Measurements from ENCODE around the gene UNC5B. TPM values are rescaled to one million over a fixed set of nuclear protein-coding genes. Genes with fewer than 3 reads are reported as not detected.

The UNC5B gene
- total RNA-seq, 1 donor from 2014 or later = 22.2 TPM

DNA sequence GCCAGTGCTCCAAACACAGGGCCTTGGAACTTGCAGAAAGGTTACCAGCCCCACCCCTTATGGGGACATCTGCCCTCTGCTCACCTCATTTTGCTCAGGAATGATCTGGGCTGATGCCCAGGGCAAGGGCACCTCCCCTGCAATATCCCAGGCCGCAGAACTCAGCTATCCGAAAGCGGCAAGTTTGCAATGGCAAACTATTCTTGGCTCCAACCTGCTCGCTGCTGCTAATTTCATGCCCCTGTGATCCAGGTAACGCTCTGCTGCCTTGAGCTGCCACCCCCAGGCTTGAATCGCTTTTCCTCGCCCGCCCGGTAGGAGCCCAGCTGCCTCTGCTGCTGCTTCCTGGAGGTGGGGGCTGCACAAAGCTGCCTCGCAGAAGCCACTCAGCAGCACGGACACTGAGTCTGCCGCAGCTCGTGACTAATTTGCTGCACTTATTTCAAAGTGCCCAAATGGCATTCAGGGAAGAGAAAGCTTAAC, 124.9 kb downstream of the UNC5B start:
- DNase-seq (no peak), ATAC-seq (no peak)
- intact Hi-C loops (cut with DNase I) = no loop called here
- TF ChIP-seq, protein P1, sequence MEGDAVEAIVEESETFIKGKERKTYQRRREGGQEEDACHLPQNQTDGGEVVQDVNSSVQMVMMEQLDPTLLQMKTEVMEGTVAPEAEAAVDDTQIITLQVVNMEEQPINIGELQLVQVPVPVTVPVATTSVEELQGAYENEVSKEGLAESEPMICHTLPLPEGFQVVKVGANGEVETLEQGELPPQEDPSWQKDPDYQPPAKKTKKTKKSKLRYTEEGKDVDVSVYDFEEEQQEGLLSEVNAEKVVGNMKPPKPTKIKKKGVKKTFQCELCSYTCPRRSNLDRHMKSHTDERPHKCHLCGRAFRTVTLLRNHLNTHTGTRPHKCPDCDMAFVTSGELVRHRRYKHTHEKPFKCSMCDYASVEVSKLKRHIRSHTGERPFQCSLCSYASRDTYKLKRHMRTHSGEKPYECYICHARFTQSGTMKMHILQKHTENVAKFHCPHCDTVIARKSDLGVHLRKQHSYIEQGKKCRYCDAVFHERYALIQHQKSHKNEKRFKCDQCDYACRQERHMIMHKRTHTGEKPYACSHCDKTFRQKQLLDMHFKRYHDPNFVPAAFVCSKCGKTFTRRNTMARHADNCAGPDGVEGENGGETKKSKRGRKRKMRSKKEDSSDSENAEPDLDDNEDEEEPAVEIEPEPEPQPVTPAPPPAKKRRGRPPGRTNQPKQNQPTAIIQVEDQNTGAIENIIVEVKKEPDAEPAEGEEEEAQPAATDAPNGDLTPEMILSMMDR (IDR thresholded peaks at IDR 0.05) = no peak
- no peak overlapping the region for H3K4me3 ChIP-seq
- no peaks in the 10 kb centered on the region for H3K27me3 ChIP-seq (ENCODE audit: low read depth)
- no peak overlapping the region for H3K27ac ChIP-seq
- H3K9me3 ChIP-seq = no peaks in the 10 kb centered on the region
- peaks cover 21% of the 10 kb centered on the region for H3K4me1 ChIP-seq
- peaks cover 26% of the 10 kb centered on the region for H3K36me3 ChIP-seq

DNA sequence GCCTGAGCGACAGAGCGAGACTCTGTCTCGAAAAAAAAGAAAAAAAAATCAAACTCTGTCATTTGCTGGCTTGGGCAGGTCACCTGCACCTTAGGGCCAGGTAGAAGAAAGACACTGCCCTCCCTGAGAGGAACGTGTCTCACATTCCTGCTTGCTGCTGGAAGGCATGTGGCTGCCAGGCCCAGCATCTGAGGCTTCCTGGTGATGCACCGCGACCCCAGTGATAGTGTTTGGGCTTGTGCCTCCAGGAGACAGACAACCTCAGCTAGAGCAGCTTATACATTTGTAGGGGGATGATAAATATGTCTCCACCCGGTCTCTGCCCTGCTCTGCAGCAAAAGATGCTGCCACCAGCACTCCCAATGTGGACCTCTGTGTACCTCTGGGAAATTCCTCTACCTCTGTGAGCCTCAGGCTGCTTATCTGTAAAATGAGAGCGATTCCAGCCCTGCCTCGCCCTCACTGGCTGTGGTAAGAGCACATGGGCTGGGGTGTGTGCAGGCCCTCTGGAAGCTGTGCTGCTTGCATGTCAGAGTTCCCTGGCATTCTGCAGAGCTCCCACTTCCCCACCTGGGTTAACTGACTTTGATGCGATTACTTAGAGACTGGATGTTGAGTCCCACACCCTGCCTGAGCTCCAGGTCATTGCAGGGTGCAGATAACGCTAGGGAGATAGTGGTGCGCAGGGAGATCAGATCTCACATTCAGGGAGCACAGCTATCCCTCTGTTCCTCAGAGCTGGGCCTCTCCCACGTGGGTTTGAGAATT, 126.5 kb downstream of the UNC5B start:
- H3K4me3 ChIP-seq = no peak overlapping the region
- H3K4me1 ChIP-seq = peaks cover 22% of the 10 kb centered on the region
- no peak overlapping the region for H3K27ac ChIP-seq
- no peaks in the 10 kb centered on the region for H3K27me3 ChIP-seq (ENCODE audit: low read depth)
- intact Hi-C loops (cut with DNase I) = no loop called here
- no peaks in the 10 kb centered on the region for H3K9me3 ChIP-seq
- DNase-seq (no peak), ATAC-seq (no peak)
- TF ChIP-seq, protein P1 (IDR thresholded peaks at IDR 0.05) = no peak
- H3K36me3 ChIP-seq = peaks cover 26% of the 10 kb centered on the region

DNA sequence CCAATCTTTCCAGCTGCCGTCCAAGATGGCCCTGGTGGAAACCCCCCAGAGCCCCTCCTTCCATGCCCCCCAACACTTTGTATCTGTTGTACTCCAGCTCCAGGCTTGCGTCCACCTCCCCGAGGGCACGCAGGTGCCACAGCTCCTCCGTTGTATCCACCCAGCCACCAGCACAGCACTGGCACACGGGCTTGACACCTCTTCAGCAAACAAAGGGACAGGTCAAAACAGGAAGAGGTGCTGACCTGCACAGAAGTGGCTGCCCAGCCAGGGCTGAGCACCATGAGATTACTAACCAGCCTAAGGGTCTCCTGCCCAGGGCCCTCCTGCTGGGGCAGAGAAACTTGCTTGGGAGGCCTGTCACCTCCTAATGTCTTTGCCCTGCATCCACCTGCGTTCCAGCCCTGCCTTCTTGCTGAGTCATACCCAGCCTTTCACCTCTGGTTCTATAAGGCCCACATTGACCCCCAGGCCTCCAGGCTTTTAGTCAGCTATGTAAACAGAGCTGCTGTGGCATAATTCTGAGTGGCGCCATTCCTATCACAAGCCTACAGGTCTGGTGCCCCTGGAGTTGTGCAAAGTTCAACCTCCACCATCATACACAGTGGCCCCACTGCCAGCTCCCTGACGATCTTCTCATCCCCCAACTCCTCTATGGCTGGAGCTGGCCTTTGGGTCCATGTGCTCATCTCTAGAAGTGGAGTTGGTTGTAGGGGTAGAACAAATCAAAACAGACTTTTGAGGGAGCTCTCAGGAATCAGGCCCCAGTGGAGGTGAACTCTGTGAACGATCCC, 127.6 kb downstream of the UNC5B start:
- no peaks in the 10 kb centered on the region for H3K27me3 ChIP-seq (ENCODE audit: low read depth)
- intact Hi-C loops (cut with DNase I) = no loop called here
- H3K9me3 ChIP-seq = no peaks in the 10 kb centered on the region
- DNase-seq (no peak), ATAC-seq (no peak)
- TF ChIP-seq, protein P1 (IDR thresholded peaks at IDR 0.05) = no peak
- H3K27ac ChIP-seq = no peak overlapping the region
- peaks cover 24% of the 10 kb centered on the region for H3K4me1 ChIP-seq
- H3K36me3 ChIP-seq = peaks cover 26% of the 10 kb centered on the region
- H3K4me3 ChIP-seq = no peak overlapping the region

DNA sequence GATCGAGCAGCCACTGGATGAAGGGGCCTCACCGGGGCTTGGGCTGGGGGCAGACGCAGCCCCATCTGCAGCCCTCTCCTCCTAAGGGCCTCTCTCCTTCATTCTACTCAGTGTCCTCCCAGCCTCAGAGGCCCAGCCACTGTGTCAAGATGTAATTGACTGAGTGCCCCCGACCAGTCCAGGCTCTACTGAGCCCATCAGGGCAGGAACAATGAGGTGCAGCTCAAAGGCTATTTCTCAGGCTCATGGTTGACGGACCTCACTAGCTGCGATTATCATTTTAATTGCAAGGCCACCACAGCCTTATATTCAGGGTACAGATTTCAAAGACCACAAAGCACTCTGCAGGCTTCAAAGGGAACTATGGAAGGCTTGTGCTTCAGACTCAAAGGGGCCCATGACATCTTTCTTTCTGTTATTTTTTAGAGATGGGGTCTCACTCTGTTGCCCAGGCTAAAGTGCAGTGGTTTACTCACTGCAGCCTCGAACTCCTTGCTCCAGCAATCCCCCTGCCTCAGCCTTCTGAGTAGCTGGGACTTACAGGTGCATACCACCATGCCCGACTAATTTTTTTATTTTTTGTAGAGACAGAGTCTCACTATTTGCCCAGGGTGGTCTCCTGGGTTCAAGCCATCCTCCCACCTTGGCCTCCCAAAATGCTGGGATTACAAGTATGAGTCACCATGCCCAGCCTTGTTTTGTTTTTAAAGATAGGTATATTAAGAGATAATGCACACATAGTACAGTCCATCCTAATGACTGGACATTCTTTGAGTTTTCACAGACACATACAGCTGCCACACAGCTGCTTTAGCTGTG, 130.4 kb downstream of the UNC5B start:
- H3K4me3 ChIP-seq = no peak overlapping the region
- no peaks in the 10 kb centered on the region for H3K27me3 ChIP-seq (ENCODE audit: low read depth)
- no peak for ATAC-seq
- H3K4me1 ChIP-seq = peaks cover 29% of the 10 kb centered on the region
- no peak for DNase-seq
- TF ChIP-seq, protein P1 (IDR thresholded peaks at IDR 0.05) = no peak
- H3K27ac ChIP-seq = no peak overlapping the region
- peaks cover 26% of the 10 kb centered on the region for H3K36me3 ChIP-seq
- H3K9me3 ChIP-seq = no peaks in the 10 kb centered on the region
- intact Hi-C loops (cut with DNase I) = no loop called here

DNA sequence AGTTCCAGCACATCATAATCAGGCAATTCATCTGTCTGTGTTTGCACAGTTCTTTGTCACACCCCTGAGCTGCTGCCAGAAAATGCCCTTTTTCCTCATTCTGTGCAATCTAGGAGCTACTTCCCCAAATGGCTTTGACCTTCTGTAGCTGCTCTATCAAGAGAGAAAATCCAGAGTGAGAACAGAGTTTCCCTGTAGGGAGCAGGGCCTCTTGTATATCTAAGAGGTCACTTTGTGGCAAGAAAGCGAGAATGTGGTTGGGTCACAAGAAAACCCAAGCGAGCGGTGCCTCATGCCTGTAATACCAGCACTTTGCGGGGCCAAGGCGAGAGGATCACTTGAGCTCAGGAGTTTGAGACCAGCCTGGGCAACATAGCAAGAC, 131.0 kb downstream of the UNC5B start:
- H3K9me3 ChIP-seq = no peaks in the 10 kb centered on the region
- no peak overlapping the region for H3K4me3 ChIP-seq
- TF ChIP-seq, protein P1 (IDR thresholded peaks at IDR 0.05) = no peak
- peak overlapping the region; percentile 41 for H3K27ac ChIP-seq
- DNase-seq = no peak
- H3K27me3 ChIP-seq (ENCODE audit: low read depth) = no peaks in the 10 kb centered on the region
- peaks cover 20% of the 10 kb centered on the region for H3K36me3 ChIP-seq
- intact Hi-C loops (cut with DNase I) = no loop called here
- peaks cover 29% of the 10 kb centered on the region for H3K4me1 ChIP-seq
- ATAC-seq = peak; percentile 50 to 73

Data from lower lobe of right lung (tissue), 2 donors.